Measurements from ENCODE around the gene MSANTD1. TPM values are rescaled to one million over a fixed set of nuclear protein-coding genes. Genes with fewer than 3 reads are reported as not detected.
A peak's percentile ranks its signal among the peaks of the same experiment; 100 is the strongest.

MSANTD1 gene
- polyA plus RNA-seq (2013, experiment 1 of 2): 0.07 TPM
- polyA plus RNA-seq (2013, experiment 2 of 2): 0.11 TPM

GRCh38 chr4:3248811-3249661 lies at the start of gene MSANTD1:
MSANTD1 (plus strand) TSS chr4:3249159; CDS start chr4:3249223, 64 bp downstream.
- H3K4me3 ChIP-seq (ENCODE audit: insufficient read depth in 1 of 2, low read depth in 1 of 2, low read length in 2 of 2): no peak within 1 kb of the TSS
- peaks cover 26% of the 10 kb centered on the region for H3K4me1 ChIP-seq (ENCODE audit: control insufficient read depth, insufficient read depth, low read depth, low read length)
- peaks cover 5 to 38% of the 10 kb centered on the region in 2 experiments for H3K36me3 ChIP-seq (ENCODE audit: control insufficient read depth in 1 of 2, insufficient read depth in 2 of 2, low read depth in 1 of 2, low read length in 2 of 2)
- WGBS: 94% methylated on average over 72 of the region's 72 CpGs
- H3K4me2 ChIP-seq (ENCODE audit: low read length, poor library complexity, severe bottlenecking): no peak within 1 kb of the TSS
- no peak within 1 kb of the TSS for H3K4ac ChIP-seq (ENCODE audit: low read depth in 1 of 2, low read length in 2 of 2)
- no peak within 1 kb of the TSS for H3K27ac ChIP-seq (ENCODE audit: low read length, poor library complexity, severe bottlenecking)
- H2BK120ac ChIP-seq (ENCODE audit: low read depth, low read length): no peak within 1 kb of the TSS
- H2AFZ ChIP-seq (ENCODE audit: low read depth, low read length): no peak within 1 kb of the TSS
- no peaks in the 10 kb centered on the region for H3K79me1 ChIP-seq (replicated peaks; ENCODE audit: low read length, poor library complexity, severe bottlenecking)
- H2BK15ac ChIP-seq (ENCODE audit: low read depth, poor library complexity, severe bottlenecking): no peak within 1 kb of the TSS
- H3K9ac ChIP-seq (ENCODE audit: low read length): peak within 1 kb of the TSS; percentile 22
- no peaks in the 10 kb centered on the region for H3K27me3 ChIP-seq (ENCODE audit: control insufficient read depth in 1 of 2, insufficient read depth in 1 of 2, low read length in 2 of 2)
- no peak within 1 kb of the TSS for H4K8ac ChIP-seq (ENCODE audit: low read length)
- H3K18ac ChIP-seq (ENCODE audit: low read depth in 1 of 2, low read length in 2 of 2): no peak within 1 kb of the TSS
- peak; percentile 70 for DNase-seq
- no peak within 1 kb of the TSS for H3K23ac ChIP-seq (ENCODE audit: low read length in 2 of 2)
- no peak within 1 kb of the TSS for H2BK12ac ChIP-seq (ENCODE audit: low read length in 2 of 2)
- no peak within 1 kb of the TSS for H4K91ac ChIP-seq (ENCODE audit: low read length)
- no peaks in the 10 kb centered on the region for H3K9me3 ChIP-seq (ENCODE audit: control insufficient read depth, low read length)
- no peak within 1 kb of the TSS for H2BK5ac ChIP-seq (ENCODE audit: low read depth, low read length, poor library complexity, severe bottlenecking)
- peak within 1 kb of the TSS in 1 of 2 experiments; percentile 51 for H3K14ac ChIP-seq (ENCODE audit: low read length in 2 of 2)
- H2AK5ac ChIP-seq (ENCODE audit: low read length, severe bottlenecking): no peak within 1 kb of the TSS

- H3K23ac ChIP-seq (ENCODE audit: low read length in 2 of 2): no peak overlapping the region
- H3K79me1 ChIP-seq (replicated peaks; ENCODE audit: low read length, poor library complexity, severe bottlenecking): peaks cover 33% of the 10 kb centered on the region
- H3K36me3 ChIP-seq (ENCODE audit: control insufficient read depth in 1 of 2, insufficient read depth in 2 of 2, low read depth in 1 of 2, low read length in 2 of 2): peaks cover 56 to 60% of the 10 kb centered on the region in 2 experiments
- H3K14ac ChIP-seq (ENCODE audit: low read length in 2 of 2): no peak overlapping the region
- no peak overlapping the region for H3K27ac ChIP-seq (ENCODE audit: low read length, poor library complexity, severe bottlenecking)
- no peak overlapping the region for H2BK5ac ChIP-seq (ENCODE audit: low read depth, low read length, poor library complexity, severe bottlenecking)
- H2BK15ac ChIP-seq (ENCODE audit: low read depth, poor library complexity, severe bottlenecking): no peak overlapping the region
- WGBS: 99% methylated on average over 16 of the region's 17 CpGs
- DNase-seq: no peak
- H3K27me3 ChIP-seq (ENCODE audit: control insufficient read depth in 1 of 2, insufficient read depth in 1 of 2, low read length in 2 of 2): no peaks in the 10 kb centered on the region
- H3K4me2 ChIP-seq (ENCODE audit: low read length, poor library complexity, severe bottlenecking): no peak overlapping the region
- no peak overlapping the region for H2BK120ac ChIP-seq (ENCODE audit: low read depth, low read length)
- H3K4me1 ChIP-seq (ENCODE audit: control insufficient read depth, insufficient read depth, low read depth, low read length): no peaks in the 10 kb centered on the region
- no peak overlapping the region for H3K9ac ChIP-seq (ENCODE audit: low read length)
- H3K4ac ChIP-seq (ENCODE audit: low read depth in 1 of 2, low read length in 2 of 2): no peak overlapping the region
- no peak overlapping the region for H4K91ac ChIP-seq (ENCODE audit: low read length)
- H3K9me3 ChIP-seq (ENCODE audit: control insufficient read depth, low read length): no peaks in the 10 kb centered on the region
- H2AFZ ChIP-seq (ENCODE audit: low read depth, low read length): no peak overlapping the region
- H2AK5ac ChIP-seq (ENCODE audit: low read length, severe bottlenecking): no peak overlapping the region
- H2BK12ac ChIP-seq (ENCODE audit: low read length in 2 of 2): no peak overlapping the region
- H3K18ac ChIP-seq (ENCODE audit: low read depth in 1 of 2, low read length in 2 of 2): no peak overlapping the region
- no peak overlapping the region for H4K8ac ChIP-seq (ENCODE audit: low read length)
- H3K4me3 ChIP-seq (ENCODE audit: insufficient read depth in 1 of 2, low read depth in 1 of 2, low read length in 2 of 2): no peak overlapping the region
Observed at GRCh38 chr4:3199653-3200422, 49.1 kb upstream of the MSANTD1 start.

- no peak overlapping the region for H2BK5ac ChIP-seq (ENCODE audit: low read depth, low read length, poor library complexity, severe bottlenecking)
- H3K9ac ChIP-seq (ENCODE audit: low read length): no peak overlapping the region
- H3K27ac ChIP-seq (ENCODE audit: low read length, poor library complexity, severe bottlenecking): no peak overlapping the region
- peaks cover 50 to 54% of the 10 kb centered on the region in 2 experiments for H3K36me3 ChIP-seq (ENCODE audit: control insufficient read depth in 1 of 2, insufficient read depth in 2 of 2, low read depth in 1 of 2, low read length in 2 of 2)
- DNase-seq: no peak
- H3K4ac ChIP-seq (ENCODE audit: low read depth in 1 of 2, low read length in 2 of 2): no peak overlapping the region
- H3K4me2 ChIP-seq (ENCODE audit: low read length, poor library complexity, severe bottlenecking): no peak overlapping the region
- H2BK120ac ChIP-seq (ENCODE audit: low read depth, low read length): no peak overlapping the region
- no peak overlapping the region for H2AFZ ChIP-seq (ENCODE audit: low read depth, low read length)
- H3K4me3 ChIP-seq (ENCODE audit: insufficient read depth in 1 of 2, low read depth in 1 of 2, low read length in 2 of 2): no peak overlapping the region
- H3K79me1 ChIP-seq (replicated peaks; ENCODE audit: low read length, poor library complexity, severe bottlenecking): peaks cover 27% of the 10 kb centered on the region
- no peak overlapping the region for H2AK5ac ChIP-seq (ENCODE audit: low read length, severe bottlenecking)
- 98% methylated on average over 8 of the region's 8 CpGs for WGBS
- H4K8ac ChIP-seq (ENCODE audit: low read length): no peak overlapping the region
- H3K9me3 ChIP-seq (ENCODE audit: control insufficient read depth, low read length): no peaks in the 10 kb centered on the region
- no peak overlapping the region for H2BK15ac ChIP-seq (ENCODE audit: low read depth, poor library complexity, severe bottlenecking)
- no peak overlapping the region for H3K23ac ChIP-seq (ENCODE audit: low read length in 2 of 2)
- H3K14ac ChIP-seq (ENCODE audit: low read length in 2 of 2): no peak overlapping the region
- no peak overlapping the region for H4K91ac ChIP-seq (ENCODE audit: low read length)
- no peaks in the 10 kb centered on the region for H3K27me3 ChIP-seq (ENCODE audit: control insufficient read depth in 1 of 2, insufficient read depth in 1 of 2, low read length in 2 of 2)
- no peaks in the 10 kb centered on the region for H3K4me1 ChIP-seq (ENCODE audit: control insufficient read depth, insufficient read depth, low read depth, low read length)
- no peak overlapping the region for H3K18ac ChIP-seq (ENCODE audit: low read depth in 1 of 2, low read length in 2 of 2)
- H2BK12ac ChIP-seq (ENCODE audit: low read length in 2 of 2): no peak overlapping the region
Observed at GRCh38 chr4:3200423-3201090, 48.4 kb upstream of the MSANTD1 start.

All from mesenchymal stem cell (in vitro differentiated cells and primary cell).